ENCODE data around the gene STAB2. TPM values are rescaled to one million over a fixed set of nuclear protein-coding genes. Genes with fewer than 3 reads are reported as not detected.

The STAB2 gene
- polyA plus RNA-seq, 1 of the 3 experiments (the other 2 are of a cell fraction) = not detected

DNA sequence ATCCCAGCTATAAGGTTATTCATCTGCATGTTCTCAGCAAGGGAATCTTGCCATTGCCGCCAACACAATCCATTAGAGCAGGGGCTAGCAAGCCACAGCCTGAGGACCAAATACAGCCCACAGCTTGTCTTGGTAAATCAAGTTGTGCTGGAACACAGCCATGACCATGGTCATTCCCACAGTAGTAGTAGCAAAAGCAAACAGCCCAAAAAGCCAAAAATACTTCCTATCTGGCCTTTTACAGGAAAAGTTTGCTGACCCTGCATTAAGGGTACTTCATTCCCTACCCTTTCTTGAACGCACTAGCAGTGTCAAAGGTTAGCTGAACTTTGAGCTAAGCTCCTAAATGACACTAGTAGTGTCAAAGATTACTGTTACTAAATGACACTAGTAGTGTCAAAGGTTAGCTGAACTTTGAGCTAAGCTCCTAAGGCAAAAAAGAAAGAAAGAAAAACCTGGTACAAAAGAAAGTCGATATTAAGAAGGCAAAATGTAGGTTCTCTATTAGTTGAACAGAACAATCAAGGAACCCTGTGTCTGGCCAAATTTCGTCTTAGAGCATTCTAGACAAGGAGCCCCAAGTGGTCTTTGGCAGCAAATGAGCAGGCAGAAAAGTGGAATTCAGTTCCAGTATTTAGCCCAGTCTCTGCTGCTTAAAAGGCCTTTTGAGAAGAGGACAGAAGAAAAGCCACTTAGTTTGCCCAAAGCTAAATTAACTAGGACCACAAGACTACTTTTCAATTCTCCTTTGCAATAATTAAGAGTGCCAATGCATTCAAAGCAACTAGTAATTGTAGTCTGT, 186.2 kb downstream of the STAB2 start:
- no peak overlapping the region for H3K27ac ChIP-seq (ENCODE audit: low read depth in 2 of 2, low read length in 1 of 2)
- CTCF ChIA-PET = interaction anchor here (0.6 to 2.2 kb wide), 2 partner anchors 19 to 60 kb away, joined by 3 to 6 read pairs; no protein-coding TSS in a partner anchor
- no peaks in the 10 kb centered on the region for H3K79me2 ChIP-seq (ENCODE audit: insufficient read depth)
- no peaks in the 10 kb centered on the region for H3K9me3 ChIP-seq
- no peak for DNase-seq
- no peak overlapping the region for H2AFZ ChIP-seq (ENCODE audit: low read depth)
- H3K9me2 ChIP-seq = no peaks in the 10 kb centered on the region
- H3K27me3 ChIP-seq (ENCODE audit: insufficient read depth) = no peaks in the 10 kb centered on the region
- no peak overlapping the region for H3K4me2 ChIP-seq
- H4K20me1 ChIP-seq (ENCODE audit: insufficient read depth) = no peaks in the 10 kb centered on the region
- H3K36me3 ChIP-seq (replicated peaks in 1 of 2; ENCODE audit: control insufficient read depth in 1 of 2, insufficient read depth in 2 of 2, low read length in 1 of 2) = peaks cover 16 to 38% of the 10 kb centered on the region in 2 experiments
- no peak overlapping the region for H3K9ac ChIP-seq
- 74% methylated on average over 4 of the region's 4 CpGs for WGBS (ENCODE audit: low lambda C conversion rate)
- TF ChIP-seq RAD21 (IDR thresholded peaks at IDR 0.05; ENCODE audit: low read length) (no peak), SMC3 (IDR thresholded peaks at IDR 0.05; ENCODE audit: low read depth, low read length) (no peak), TAF1 (IDR thresholded peaks at IDR 0.05; ENCODE audit: borderline replicate concordance, low read depth, low read length) (no peak), JUND (IDR thresholded peaks at IDR 0.05) (no peak), MXI1 (IDR thresholded peaks at IDR 0.05; ENCODE audit: low read depth, low read length) (no peak), FOXJ3 (CRISPR knock-in tag; IDR thresholded peaks at IDR 0.05) (no peak), FOSL2 (IDR thresholded peaks at IDR 0.05; ENCODE audit: borderline replicate concordance, low read depth) (no peak), RCOR1 (IDR thresholded peaks at IDR 0.05; ENCODE audit: low read length) (no peak), EP300 (IDR thresholded peaks at IDR 0.05; ENCODE audit: borderline replicate concordance in 1 of 2, low read depth in 1 of 2, low read length in 1 of 2) (no peak), GATA2 (CRISPR knock-in tag; IDR thresholded peaks at IDR 0.05) (no peak), FOXM1 (IDR thresholded peaks at IDR 0.05; ENCODE audit: low read depth) (no peak), YY1 (IDR thresholded peaks at IDR 0.05; ENCODE audit: low read depth) (no peak)
- TF ChIP-seq, protein P1, sequence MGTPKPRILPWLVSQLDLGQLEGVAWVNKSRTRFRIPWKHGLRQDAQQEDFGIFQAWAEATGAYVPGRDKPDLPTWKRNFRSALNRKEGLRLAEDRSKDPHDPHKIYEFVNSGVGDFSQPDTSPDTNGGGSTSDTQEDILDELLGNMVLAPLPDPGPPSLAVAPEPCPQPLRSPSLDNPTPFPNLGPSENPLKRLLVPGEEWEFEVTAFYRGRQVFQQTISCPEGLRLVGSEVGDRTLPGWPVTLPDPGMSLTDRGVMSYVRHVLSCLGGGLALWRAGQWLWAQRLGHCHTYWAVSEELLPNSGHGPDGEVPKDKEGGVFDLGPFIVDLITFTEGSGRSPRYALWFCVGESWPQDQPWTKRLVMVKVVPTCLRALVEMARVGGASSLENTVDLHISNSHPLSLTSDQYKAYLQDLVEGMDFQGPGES (IDR thresholded peaks at IDR 0.05; ENCODE audit: low read depth, low read length) = no peak
- TF ChIP-seq, protein P2, sequence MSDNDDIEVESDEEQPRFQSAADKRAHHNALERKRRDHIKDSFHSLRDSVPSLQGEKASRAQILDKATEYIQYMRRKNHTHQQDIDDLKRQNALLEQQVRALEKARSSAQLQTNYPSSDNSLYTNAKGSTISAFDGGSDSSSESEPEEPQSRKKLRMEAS (IDR thresholded peaks at IDR 0.05; ENCODE audit: low read depth) = no peak
- TF ChIP-seq, protein P3, sequence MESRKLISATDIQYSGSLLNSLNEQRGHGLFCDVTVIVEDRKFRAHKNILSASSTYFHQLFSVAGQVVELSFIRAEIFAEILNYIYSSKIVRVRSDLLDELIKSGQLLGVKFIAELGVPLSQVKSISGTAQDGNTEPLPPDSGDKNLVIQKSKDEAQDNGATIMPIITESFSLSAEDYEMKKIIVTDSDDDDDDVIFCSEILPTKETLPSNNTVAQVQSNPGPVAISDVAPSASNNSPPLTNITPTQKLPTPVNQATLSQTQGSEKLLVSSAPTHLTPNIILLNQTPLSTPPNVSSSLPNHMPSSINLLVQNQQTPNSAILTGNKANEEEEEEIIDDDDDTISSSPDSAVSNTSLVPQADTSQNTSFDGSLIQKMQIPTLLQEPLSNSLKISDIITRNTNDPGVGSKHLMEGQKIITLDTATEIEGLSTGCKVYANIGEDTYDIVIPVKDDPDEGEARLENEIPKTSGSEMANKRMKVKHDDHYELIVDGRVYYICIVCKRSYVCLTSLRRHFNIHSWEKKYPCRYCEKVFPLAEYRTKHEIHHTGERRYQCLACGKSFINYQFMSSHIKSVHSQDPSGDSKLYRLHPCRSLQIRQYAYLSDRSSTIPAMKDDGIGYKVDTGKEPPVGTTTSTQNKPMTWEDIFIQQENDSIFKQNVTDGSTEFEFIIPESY (IDR thresholded peaks at IDR 0.05; ENCODE audit: borderline replicate concordance, low read depth) = no peak
- TF ChIP-seq, protein P4, sequence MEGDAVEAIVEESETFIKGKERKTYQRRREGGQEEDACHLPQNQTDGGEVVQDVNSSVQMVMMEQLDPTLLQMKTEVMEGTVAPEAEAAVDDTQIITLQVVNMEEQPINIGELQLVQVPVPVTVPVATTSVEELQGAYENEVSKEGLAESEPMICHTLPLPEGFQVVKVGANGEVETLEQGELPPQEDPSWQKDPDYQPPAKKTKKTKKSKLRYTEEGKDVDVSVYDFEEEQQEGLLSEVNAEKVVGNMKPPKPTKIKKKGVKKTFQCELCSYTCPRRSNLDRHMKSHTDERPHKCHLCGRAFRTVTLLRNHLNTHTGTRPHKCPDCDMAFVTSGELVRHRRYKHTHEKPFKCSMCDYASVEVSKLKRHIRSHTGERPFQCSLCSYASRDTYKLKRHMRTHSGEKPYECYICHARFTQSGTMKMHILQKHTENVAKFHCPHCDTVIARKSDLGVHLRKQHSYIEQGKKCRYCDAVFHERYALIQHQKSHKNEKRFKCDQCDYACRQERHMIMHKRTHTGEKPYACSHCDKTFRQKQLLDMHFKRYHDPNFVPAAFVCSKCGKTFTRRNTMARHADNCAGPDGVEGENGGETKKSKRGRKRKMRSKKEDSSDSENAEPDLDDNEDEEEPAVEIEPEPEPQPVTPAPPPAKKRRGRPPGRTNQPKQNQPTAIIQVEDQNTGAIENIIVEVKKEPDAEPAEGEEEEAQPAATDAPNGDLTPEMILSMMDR (IDR thresholded peaks at IDR 0.05) = no peak
- no peak overlapping the region for H3K4me3 ChIP-seq (ENCODE audit: low read depth in 2 of 2, low read length in 1 of 2)
- no peaks in the 10 kb centered on the region for H3K4me1 ChIP-seq (ENCODE audit: control insufficient read depth in 1 of 2, insufficient read depth in 2 of 2, low read depth in 1 of 2, low read length in 1 of 2)
- peaks cover 6% of the 10 kb centered on the region for H3F3A ChIP-seq (replicated peaks; ENCODE audit: insufficient read depth)
- POLR2A ChIA-PET = no interaction called here

All from SK-N-SH (cell line).